ENCODE measurements around the gene TMEM178B. TPM values are rescaled to one million over a fixed set of nuclear protein-coding genes. Genes with fewer than 3 reads are reported as not detected.
"Not testable (repeated sequence)": the region's sequence is repeated elsewhere in the genome, so short reads cannot be mapped to it uniquely, and the experiment has no call there.

TMEM178B gene
- total RNA-seq, 1 experiment from 2014 or later: not detected

- no peaks in the 10 kb centered on the region for H3K9me3 ChIP-seq (ENCODE audit: insufficient read depth, low read depth)
- CTCF ChIA-PET: no interaction called here
- no peak overlapping the region for H3K27ac ChIP-seq
- H3K27me3 ChIP-seq (ENCODE audit: insufficient read depth, low read depth): peaks cover 29% of the 10 kb centered on the region; the same call in 1 of the 2 replicates
- H3K36me3 ChIP-seq (ENCODE audit: low read depth): no peaks in the 10 kb centered on the region
- no peaks in the 10 kb centered on the region for H3K9me2 ChIP-seq (ENCODE audit: insufficient read depth)
- H3K79me2 ChIP-seq (ENCODE audit: low read depth): no peaks in the 10 kb centered on the region
- BruUV-seq (replicated peaks): no TSS peak
- no peak for TF ChIP-seq EZH2 (IDR thresholded peaks at IDR 0.05; ENCODE audit: low read depth)
- no peak for TF ChIP-seq CTCF (conservative IDR thresholded peaks at IDR 0.05)
- H3K4me1 ChIP-seq (replicated peaks; ENCODE audit: insufficient read depth): no peaks in the 10 kb centered on the region
- H4K20me1 ChIP-seq (ENCODE audit: insufficient read depth): no peaks in the 10 kb centered on the region
- H3K4me2 ChIP-seq: no peak overlapping the region
- POLR2A ChIA-PET (ENCODE audit: unreplicated experiment): no interaction called here
- no peak overlapping the region for H3K4me3 ChIP-seq
- H2AFZ ChIP-seq: no peak overlapping the region
- no peak for DNase-seq
- intact Hi-C loops (cut with micrococcal nuclease; ENCODE audit: unreplicated experiment): no loop called here
- no peaks in the 10 kb centered on the region for H3F3A ChIP-seq (ENCODE audit: insufficient read depth, low read depth)
Measured at GRCh38 chr7:141079219-141079618, 5.4 kb downstream of the TMEM178B start.

GRCh38 chr7:141089490-141089889 lies 15.6 kb downstream of the TMEM178B start:
- H3K9me3 ChIP-seq (ENCODE audit: insufficient read depth, low read depth); H3K27ac ChIP-seq; H3K4me1 ChIP-seq (replicated peaks; ENCODE audit: insufficient read depth); H3K4me2 ChIP-seq; H3K4me3 ChIP-seq; H3K27me3 ChIP-seq (ENCODE audit: insufficient read depth, low read depth); H2AFZ ChIP-seq; DNase-seq; H3K36me3 ChIP-seq (ENCODE audit: low read depth); CTCF ChIA-PET; POLR2A ChIA-PET (ENCODE audit: unreplicated experiment); H3F3A ChIP-seq (ENCODE audit: insufficient read depth, low read depth); BruUV-seq (replicated peaks); H3K79me2 ChIP-seq (ENCODE audit: low read depth); intact Hi-C loops (cut with micrococcal nuclease; ENCODE audit: unreplicated experiment); H3K9me2 ChIP-seq (ENCODE audit: insufficient read depth); H4K20me1 ChIP-seq (ENCODE audit: insufficient read depth): not testable (repeated sequence)

- Histone ChIP-seq H3K4me1 (replicated peaks; ENCODE audit: insufficient read depth) (no peaks in the 10 kb centered on the region), H3K27ac (no peak overlapping the region), H2AFZ (no peak overlapping the region), H3K9me3 (ENCODE audit: insufficient read depth, low read depth) (no peaks in the 10 kb centered on the region), H3K79me2 (ENCODE audit: low read depth) (no peaks in the 10 kb centered on the region), H3K4me2 (no peak overlapping the region), H3K36me3 (ENCODE audit: low read depth) (no peaks in the 10 kb centered on the region), H3K4me3 (no peak overlapping the region), H3K9me2 (ENCODE audit: insufficient read depth) (no peaks in the 10 kb centered on the region), H3K27me3 (ENCODE audit: insufficient read depth, low read depth) (peaks cover 4% of the 10 kb centered on the region; the same call in 1 of the 2 replicates), H3F3A (ENCODE audit: insufficient read depth, low read depth) (no peaks in the 10 kb centered on the region), H4K20me1 (ENCODE audit: insufficient read depth) (no peaks in the 10 kb centered on the region)
- TF ChIP-seq EZH2 (IDR thresholded peaks at IDR 0.05; ENCODE audit: low read depth) (no peak), CTCF (conservative IDR thresholded peaks at IDR 0.05) (no peak)
- POLR2A ChIA-PET (ENCODE audit: unreplicated experiment): no interaction called here
- CTCF ChIA-PET: no interaction called here
- BruUV-seq (replicated peaks): no TSS peak
- no peak for DNase-seq
- intact Hi-C loops (cut with micrococcal nuclease; ENCODE audit: unreplicated experiment): no loop called here
Measured at GRCh38 chr7:141094336-141095070, 20.6 kb downstream of the TMEM178B start.

GRCh38 chr7:141097430-141097829 lies 23.6 kb downstream of the TMEM178B start:
- Histone ChIP-seq H3K79me2 (ENCODE audit: low read depth) (no peaks in the 10 kb centered on the region), H3K27me3 (ENCODE audit: insufficient read depth, low read depth) (peaks cover 24% of the 10 kb centered on the region), H3K9me2 (ENCODE audit: insufficient read depth) (no peaks in the 10 kb centered on the region), H4K20me1 (ENCODE audit: insufficient read depth) (no peaks in the 10 kb centered on the region), H3K9me3 (ENCODE audit: insufficient read depth, low read depth) (no peaks in the 10 kb centered on the region), H3K36me3 (ENCODE audit: low read depth) (no peaks in the 10 kb centered on the region), H2AFZ (no peak overlapping the region), H3K27ac (no peak overlapping the region), H3F3A (ENCODE audit: insufficient read depth, low read depth) (no peaks in the 10 kb centered on the region), H3K4me3 (no peak overlapping the region), H3K4me1 (replicated peaks; ENCODE audit: insufficient read depth) (no peaks in the 10 kb centered on the region), H3K4me2 (no peak overlapping the region)
- intact Hi-C loops (cut with micrococcal nuclease; ENCODE audit: unreplicated experiment): no loop called here
- POLR2A ChIA-PET (ENCODE audit: unreplicated experiment): no interaction called here
- BruUV-seq (replicated peaks): no TSS peak
- no peak for TF ChIP-seq CTCF (conservative IDR thresholded peaks at IDR 0.05)
- no peak for TF ChIP-seq EZH2 (IDR thresholded peaks at IDR 0.05; ENCODE audit: low read depth)
- CTCF ChIA-PET: no interaction called here
- DNase-seq: no peak

All from PC-9 (cell line).